ENCODE results near the gene PRSS56. TPM values are rescaled to one million over a fixed set of nuclear protein-coding genes. Genes with fewer than 3 reads are reported as not detected.

Gene PRSS56
- total RNA-seq, 4 donors from 2014 or later = not detected

DNA sequence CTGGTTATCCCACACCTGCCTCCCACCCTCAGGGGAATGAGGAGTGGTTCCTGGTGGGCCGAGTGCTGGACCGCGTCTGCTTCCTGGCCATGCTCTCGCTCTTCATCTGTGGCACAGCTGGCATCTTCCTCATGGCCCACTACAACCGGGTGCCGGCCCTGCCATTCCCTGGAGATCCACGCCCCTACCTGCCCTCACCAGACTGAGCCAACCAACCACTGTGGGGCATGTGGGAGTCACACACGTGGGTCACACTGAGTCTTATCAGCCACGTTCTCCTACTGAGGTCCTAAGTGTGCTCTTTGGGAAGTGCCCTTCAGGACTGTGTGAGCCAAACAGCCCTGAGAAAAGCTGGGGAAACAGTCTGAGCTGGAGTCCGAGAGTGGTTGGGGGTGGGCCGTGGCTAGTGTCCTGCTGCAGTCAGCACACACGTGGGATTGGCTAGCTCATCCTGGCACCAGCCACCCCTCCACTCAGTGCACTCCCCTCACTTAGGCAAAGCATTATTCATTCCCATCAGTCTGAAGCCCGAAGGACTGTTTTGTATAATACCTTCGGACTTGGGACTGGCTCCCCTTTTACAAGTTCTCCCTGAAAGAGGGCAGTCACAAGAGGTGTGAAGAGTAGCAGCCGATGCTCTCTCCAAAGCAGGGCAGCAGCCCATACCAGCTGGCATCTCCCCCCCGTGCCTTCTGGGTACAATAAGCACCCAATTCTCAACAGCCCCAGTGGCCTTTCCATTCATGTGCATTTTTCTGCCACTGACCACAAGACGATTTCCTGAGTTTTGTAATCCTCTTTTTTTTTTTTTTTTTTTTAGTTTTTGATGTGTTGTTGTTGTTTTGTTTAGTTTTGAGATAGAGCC is 25.6 kb downstream of the PRSS56 start:
- TF ChIP-seq POLR2A (IDR thresholded peaks at IDR 0.05) = no peak
- TF ChIP-seq, protein P1, sequence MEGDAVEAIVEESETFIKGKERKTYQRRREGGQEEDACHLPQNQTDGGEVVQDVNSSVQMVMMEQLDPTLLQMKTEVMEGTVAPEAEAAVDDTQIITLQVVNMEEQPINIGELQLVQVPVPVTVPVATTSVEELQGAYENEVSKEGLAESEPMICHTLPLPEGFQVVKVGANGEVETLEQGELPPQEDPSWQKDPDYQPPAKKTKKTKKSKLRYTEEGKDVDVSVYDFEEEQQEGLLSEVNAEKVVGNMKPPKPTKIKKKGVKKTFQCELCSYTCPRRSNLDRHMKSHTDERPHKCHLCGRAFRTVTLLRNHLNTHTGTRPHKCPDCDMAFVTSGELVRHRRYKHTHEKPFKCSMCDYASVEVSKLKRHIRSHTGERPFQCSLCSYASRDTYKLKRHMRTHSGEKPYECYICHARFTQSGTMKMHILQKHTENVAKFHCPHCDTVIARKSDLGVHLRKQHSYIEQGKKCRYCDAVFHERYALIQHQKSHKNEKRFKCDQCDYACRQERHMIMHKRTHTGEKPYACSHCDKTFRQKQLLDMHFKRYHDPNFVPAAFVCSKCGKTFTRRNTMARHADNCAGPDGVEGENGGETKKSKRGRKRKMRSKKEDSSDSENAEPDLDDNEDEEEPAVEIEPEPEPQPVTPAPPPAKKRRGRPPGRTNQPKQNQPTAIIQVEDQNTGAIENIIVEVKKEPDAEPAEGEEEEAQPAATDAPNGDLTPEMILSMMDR (IDR thresholded peaks at IDR 0.05) = no peak
- no peak for TF ChIP-seq EP300 (IDR thresholded peaks at IDR 0.05)
- WGBS, 2 donors = 88 to 94% methylated on average over 17 of the region's 17 CpGs
- Histone ChIP-seq H3K4me1 (peaks cover 0 to 15% (median 0%) of the 10 kb centered on the region in 4 donors), H3K27ac (no peak overlapping the region), H3K4me3 (no peak overlapping the region), H3K9me3 (peaks cover 0 to 11% (median 0%) of the 10 kb centered on the region in 4 donors), H3K27me3 (no peaks in the 10 kb centered on the region), H3K36me3 (peaks cover 0 to 41% (median 0%) of the 10 kb centered on the region in 3 donors)
- no peak for DNase-seq (ENCODE audit: low spot score in 2 of 2)

DNA sequence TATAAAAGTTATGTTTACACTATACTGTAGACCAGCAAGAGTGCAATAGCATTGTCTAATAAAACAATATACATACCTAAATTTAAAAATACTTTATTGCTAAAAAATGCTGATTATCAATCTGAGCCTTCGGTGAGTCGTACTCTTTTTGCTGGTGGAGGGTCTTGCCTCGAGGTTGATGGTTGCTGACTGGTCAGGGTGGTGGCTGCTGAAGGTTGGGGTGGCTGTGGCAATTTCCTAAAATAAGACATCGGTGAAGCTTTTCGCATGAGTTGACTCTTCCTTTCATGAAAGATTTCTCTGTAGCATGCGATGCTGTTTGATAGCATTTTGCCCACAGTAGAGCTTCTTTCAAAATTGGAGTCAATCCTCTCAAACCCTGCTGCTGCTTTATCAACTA is 27.8 kb downstream of the PRSS56 start:
- Histone ChIP-seq H3K4me3 (no peak overlapping the region), H3K27ac (no peak overlapping the region), H3K27me3 (no peaks in the 10 kb centered on the region), H3K36me3 (peaks cover 0 to 47% (median 0%) of the 10 kb centered on the region in 3 donors), H3K9me3 (peaks cover 0 to 11% (median 0%) of the 10 kb centered on the region in 4 donors), H3K4me1 (peaks cover 0 to 33% (median 7%) of the 10 kb centered on the region in 4 donors)
- DNase-seq (ENCODE audit: low spot score in 2 of 2) = no peak
- no peak for TF ChIP-seq POLR2A (IDR thresholded peaks at IDR 0.05)
- no peak for TF ChIP-seq EP300 (IDR thresholded peaks at IDR 0.05)
- TF ChIP-seq, protein P1 (IDR thresholded peaks at IDR 0.05) = no peak
- WGBS, 2 donors = 96 to 97% methylated on average over 6 of the region's 6 CpGs

DNA sequence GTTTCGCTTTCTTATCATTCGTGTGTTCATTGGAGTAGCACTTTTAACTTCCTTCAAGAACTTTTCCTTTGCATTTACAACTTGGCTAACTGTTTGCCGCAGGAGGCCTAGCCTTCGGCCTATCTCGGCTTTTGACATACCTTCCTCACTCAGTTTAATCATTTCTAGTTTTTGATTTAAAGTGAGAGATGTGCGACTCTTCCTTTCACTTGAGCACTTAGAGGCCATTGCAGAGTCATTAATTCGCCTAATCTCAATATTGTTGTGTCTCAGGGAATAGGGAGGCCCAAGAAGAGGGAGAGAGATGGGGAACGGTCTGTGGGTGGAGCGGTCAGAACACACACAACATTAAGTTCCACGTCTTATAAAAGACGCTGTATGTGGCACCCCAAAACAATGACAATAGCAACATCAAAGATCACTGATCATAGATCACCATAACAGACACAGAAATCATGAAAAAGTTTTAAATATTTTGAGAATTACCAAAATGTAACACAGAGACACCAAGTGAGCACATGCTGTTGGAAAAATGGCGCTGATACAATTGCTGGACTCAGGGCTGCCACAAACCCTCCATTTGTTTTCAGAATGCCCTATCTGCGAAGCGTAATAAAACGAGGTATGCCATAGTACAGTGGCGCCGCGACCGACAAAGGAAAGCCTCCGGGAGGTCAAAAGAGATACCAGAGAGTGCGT is 29.6 kb downstream of the PRSS56 start:
- DNase-seq (ENCODE audit: low spot score in 2 of 2) = no peak
- Histone ChIP-seq H3K36me3 (peaks cover 0 to 39% (median 0%) of the 10 kb centered on the region in 3 donors), H3K9me3 (peaks cover 0 to 11% (median 0%) of the 10 kb centered on the region in 4 donors), H3K27me3 (no peaks in the 10 kb centered on the region), H3K4me3 (peak overlapping the region; percentile 79 to 98 (median 86)), H3K27ac (peak overlapping the region; percentile 91 to 99 (median 96)), H3K4me1 (peaks cover 0 to 51% (median 7%) of the 10 kb centered on the region in 4 donors)
- WGBS, 2 donors = 37 to 38% methylated on average over 21 of the region's 21 CpGs
- no peak for TF ChIP-seq EP300 (IDR thresholded peaks at IDR 0.05)
- TF ChIP-seq, protein P1 (IDR thresholded peaks at IDR 0.05) = no peak
- TF ChIP-seq POLR2A (IDR thresholded peaks at IDR 0.05) = no peak

DNA sequence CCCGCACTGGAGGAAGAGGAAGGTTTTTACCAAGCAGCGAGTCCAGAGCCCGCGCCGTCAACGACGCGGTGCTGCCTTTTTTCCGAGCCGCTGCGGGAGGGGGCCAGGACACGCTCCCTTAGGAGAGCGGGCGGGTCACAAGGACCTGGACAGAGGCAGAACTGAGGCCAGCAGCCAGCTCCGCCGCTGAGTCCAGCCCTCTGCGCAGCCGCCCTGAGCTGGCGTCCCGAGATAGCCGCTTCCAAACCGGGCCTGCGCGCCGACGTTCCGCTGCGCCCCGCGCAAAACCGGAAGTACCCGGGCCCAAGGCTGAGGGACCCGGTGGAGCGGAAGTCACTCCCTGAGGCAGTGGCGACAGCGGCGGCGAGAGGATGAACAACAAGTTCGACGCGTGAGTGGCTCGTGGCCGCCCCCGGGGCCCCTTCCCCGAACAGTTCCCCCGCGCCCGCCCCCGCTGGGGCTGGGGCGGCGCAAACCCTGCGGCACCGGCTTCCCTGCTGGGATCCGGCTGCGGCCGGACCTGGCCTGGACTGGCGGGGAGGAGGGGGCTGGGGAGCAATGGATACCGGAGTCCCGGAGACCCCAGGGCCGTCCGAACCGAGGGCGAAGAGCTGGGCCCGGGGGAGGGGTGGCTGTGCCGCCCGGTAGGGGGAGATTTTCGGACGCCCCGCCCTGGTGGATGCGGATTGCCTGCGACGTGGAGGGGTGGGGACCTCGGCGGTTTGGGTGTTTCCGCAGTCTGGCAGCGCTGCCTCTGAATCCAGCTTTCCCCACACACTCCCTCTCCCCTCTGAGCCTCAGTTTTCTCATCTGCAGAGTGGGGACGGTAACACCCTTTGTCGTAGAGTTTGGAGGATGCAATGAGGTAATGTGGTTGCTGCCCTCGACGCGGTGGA is 30.4 kb downstream of the PRSS56 start, which contains the start of the genes EIF4E2 and TIGD1:
TSS of gene EIF4E2 (plus strand) at position 336 of the 896 bp plus-strand sequence. CDS start at position 372, 36 bp downstream.
TSS of gene TIGD1 (minus strand) at position 204 of the 896 bp plus-strand sequence. CDS start 675 bp downstream, outside the sequence.
- H3K4me1 ChIP-seq = peaks cover 0 to 53% (median 7%) of the 10 kb centered on the region in 4 donors
- peak; percentile 78 to 83 for DNase-seq (ENCODE audit: low spot score in 2 of 2)
- H3K9me3 ChIP-seq = peaks cover 0 to 6% (median 0%) of the 10 kb centered on the region in 4 donors
- peak within 1 kb of the TSS; percentile 79 to 98 (median 86) for H3K4me3 ChIP-seq
- peak; percentile 66 to 94 for TF ChIP-seq EP300 (IDR thresholded peaks at IDR 0.05)
- TF ChIP-seq POLR2A (IDR thresholded peaks at IDR 0.05) = peak; percentile 65 to 80
- TF ChIP-seq, protein P1 (IDR thresholded peaks at IDR 0.05) = peak; percentile 17 to 78 (median 28)
- peaks cover 0 to 31% (median 0%) of the 10 kb centered on the region in 3 donors for H3K36me3 ChIP-seq
- H3K27me3 ChIP-seq = no peaks in the 10 kb centered on the region
- WGBS, 2 donors = 0 to 1% methylated on average over 21 to 73 of the region's 81 CpGs
- H3K27ac ChIP-seq = peak within 1 kb of the TSS; percentile 91 to 99 (median 96)
